Panc1 (cell line): ENCODE measurements around the gene SPOCK1. TPM values are rescaled to one million over a fixed set of nuclear protein-coding genes. Genes with fewer than 3 reads are reported as not detected.

Experiments used
- ATAC-seq: fragments of 200-7000 bp; cut with Tn5 transposase; 2 replicates; pipeline ENCODE4 v1.9.1; 2020; ENCODE audit warnings: mild to moderate bottlenecking, moderate library complexity
- BruUV-seq: library from RNA; stranded (reverse); fragments of 400-500 nt; replicated peaks from 2 replicates; lab custom pipeline; 2021; lab: Mats Ljungman, UMichigan
- CTCF ChIA-PET: fragments of 300-600 bp; sonication (Branson Sonifier 250); formaldehyde crosslinking; loops from one replicate; lab custom pipeline; 2022; ENCODE audit warnings: antibody characterized with exemption; lab: Charles Lee
- POLR2A ChIA-PET: fragments of 300-600 bp; sonication (Branson Sonifier 250); formaldehyde crosslinking; loops from one replicate; lab custom pipeline; 2022; ENCODE audit warnings: antibody characterized with exemption; lab: Charles Lee
- DNase-seq: peaks from one replicate; pipeline ENCODE4 v3.0.0-alpha.2; 2010; ENCODE audit warnings: low read depth, low spot score
- H3K27ac ChIP-seq: 2 replicates; pipeline ENCODE4 v1.5.1; 2011; ENCODE audit warnings: mild to moderate bottlenecking, low read length, inconsistent platforms
- H3K27me3 ChIP-seq: fragments of 200-500 bp; sonication (Bioruptor generic); 2 replicates; pipeline ENCODE4 v1.6.0; 2014; ENCODE audit warnings: low read length, inconsistent platforms; ENCODE audit not compliant: control insufficient read depth, insufficient read depth
- H3K36me3 ChIP-seq: fragments of 200-500 bp; sonication (Bioruptor generic); 2 replicates; pipeline ENCODE4 v1.5.1; 2014; ENCODE audit warnings: inconsistent platforms, mild to moderate bottlenecking, low read length, moderate library complexity; ENCODE audit not compliant: control insufficient read depth, insufficient read depth
- H3K4me1 ChIP-seq: 2 replicates; pipeline ENCODE4 v1.5.1; 2011; ENCODE audit warnings: inconsistent platforms, mild to moderate bottlenecking, low read length, moderate library complexity; ENCODE audit not compliant: control insufficient read depth, insufficient read depth
- H3K4me3 ChIP-seq, 2 experiments: 2 replicates each; pipeline ENCODE4 v1.5.1; 2011 to 2012; ENCODE audit warnings: low read depth in 2 of 2, low read length in 2 of 2, mild to moderate bottlenecking in 2 of 2, inconsistent platforms in 1 of 2, moderate library complexity in 1 of 2
- H3K9me3 ChIP-seq: fragments of 200-500 bp; sonication (Bioruptor generic); 2 replicates; pipeline ENCODE4 v1.5.1; 2014; ENCODE audit warnings: low read depth, mild to moderate bottlenecking, inconsistent platforms, low read length, moderate library complexity; ENCODE audit not compliant: control insufficient read depth, insufficient read depth
- POLR2AphosphoS5 ChIP-seq: IDR thresholded peaks from 2 replicates; pipeline ENCODE4 v1.6.1; 2012; ENCODE audit warnings: mild to moderate bottlenecking, low read depth, low read length, moderate library complexity
- SIN3A ChIP-seq: IDR thresholded peaks from 2 replicates; pipeline ENCODE4 v1.6.1; 2012; ENCODE audit warnings: low read depth, mild to moderate bottlenecking, low read length, moderate library complexity, borderline replicate concordance; ENCODE audit not compliant: insufficient read depth
- TCF7L2 ChIP-seq: IDR thresholded peaks from 2 replicates; pipeline ENCODE4 v1.6.1; 2011; ENCODE audit warnings: mild to moderate bottlenecking, low read depth, low read length, inconsistent platforms
- in situ Hi-C: cut with HindIII; loops from 2 replicates; pipeline ENCODE4 v1.10.0; 2016; ENCODE audit warnings: low sequenced_read_pairs, low pct_unique_long_range_greater_than_20kb
- intact Hi-C: fragments of 100-400 bp; cut with micrococcal nuclease; formaldehyde crosslinking; loops from one replicate; pipeline ENCODE4 v1.10.0; 2022; ENCODE audit not compliant: unreplicated experiment
- total RNA-seq: library from RNA; stranded (reverse); gene quantifications from one replicate; pipeline ENCODE4 v1.2.1, GENCODE V29; 2021; ENCODE audit not compliant: unreplicated experiment
- TF ChIP-seq, protein P1 (sequence below): fragments of 450-650 bp; IDR thresholded peaks from 2 replicates; pipeline ENCODE4 v1.5.1; 2017; ENCODE audit warnings: mild to moderate bottlenecking
- TF ChIP-seq, protein P2 (sequence below), 2 experiments: IDR thresholded peaks; 2 replicates each; pipeline ENCODE4 v1.6.1; 2011 to 2012; ENCODE audit warnings: low read depth in 2 of 2, control low read depth in 1 of 2, low read length in 1 of 2, mild to moderate bottlenecking in 1 of 2, moderate library complexity in 1 of 2; ENCODE audit not compliant: insufficient read depth in 1 of 2

The SPOCK1 gene
- total RNA-seq, 1 experiment from 2014 or later = 15.6 TPM

GRCh38 chr5:137325721-137326120 is 173.4 kb downstream of the SPOCK1 start:
- in situ Hi-C loops = no loop called here

GRCh38 chr5:137320056-137321045 is 178.8 kb downstream of the SPOCK1 start:
- Histone ChIP-seq H3K4me3 (no peak overlapping the region), H3K27me3 (peaks cover 5% of the 10 kb centered on the region), H3K27ac (no peak overlapping the region), H3K36me3 (no peaks in the 10 kb centered on the region), H3K4me1 (no peaks in the 10 kb centered on the region), H3K9me3 (no peaks in the 10 kb centered on the region)
- POLR2A ChIA-PET = no interaction called here
- in situ Hi-C loops (no loop called here), intact Hi-C loops (loop anchor here (2.0 kb wide), 1 partner anchor 178 kb away; the partner anchor contains the start of gene SPOCK1)
- CTCF ChIA-PET = interaction anchor here (0.6 to 1.9 kb wide), 11 partner anchors 11 to 1425 kb away, joined by 3 to 9 read pairs (median 5); partner anchors contain the start of gene IL9
- DNase-seq = no peak
- ATAC-seq = peak; percentile 56; the same call in 1 of the 2 replicates
- no peak for TF ChIP-seq SIN3A
- TF ChIP-seq, protein P1, sequence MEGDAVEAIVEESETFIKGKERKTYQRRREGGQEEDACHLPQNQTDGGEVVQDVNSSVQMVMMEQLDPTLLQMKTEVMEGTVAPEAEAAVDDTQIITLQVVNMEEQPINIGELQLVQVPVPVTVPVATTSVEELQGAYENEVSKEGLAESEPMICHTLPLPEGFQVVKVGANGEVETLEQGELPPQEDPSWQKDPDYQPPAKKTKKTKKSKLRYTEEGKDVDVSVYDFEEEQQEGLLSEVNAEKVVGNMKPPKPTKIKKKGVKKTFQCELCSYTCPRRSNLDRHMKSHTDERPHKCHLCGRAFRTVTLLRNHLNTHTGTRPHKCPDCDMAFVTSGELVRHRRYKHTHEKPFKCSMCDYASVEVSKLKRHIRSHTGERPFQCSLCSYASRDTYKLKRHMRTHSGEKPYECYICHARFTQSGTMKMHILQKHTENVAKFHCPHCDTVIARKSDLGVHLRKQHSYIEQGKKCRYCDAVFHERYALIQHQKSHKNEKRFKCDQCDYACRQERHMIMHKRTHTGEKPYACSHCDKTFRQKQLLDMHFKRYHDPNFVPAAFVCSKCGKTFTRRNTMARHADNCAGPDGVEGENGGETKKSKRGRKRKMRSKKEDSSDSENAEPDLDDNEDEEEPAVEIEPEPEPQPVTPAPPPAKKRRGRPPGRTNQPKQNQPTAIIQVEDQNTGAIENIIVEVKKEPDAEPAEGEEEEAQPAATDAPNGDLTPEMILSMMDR = peak; percentile 83
- no TSS peak for BruUV-seq

More at GRCh38 chr5:137325721-137326120, 173.4 kb downstream of the SPOCK1 start:
- Histone ChIP-seq H3K4me3 (no peak overlapping the region), H3K36me3 (no peaks in the 10 kb centered on the region), H3K9me3 (no peaks in the 10 kb centered on the region), H3K27ac (no peak overlapping the region), H3K4me1 (no peaks in the 10 kb centered on the region), H3K27me3 (0 out of 2 replicates have a peak, but pooled peaks cover 3% of the 10 kb centered on the region)
- ChIA-PET CTCF (no interaction called here), POLR2A (no interaction called here)
- intact Hi-C loops = no loop called here
- TF ChIP-seq, protein P1 = no peak
- TF ChIP-seq SIN3A = no peak
- TF ChIP-seq TCF7L2 = no peak
- TF ChIP-seq, protein P2, sequence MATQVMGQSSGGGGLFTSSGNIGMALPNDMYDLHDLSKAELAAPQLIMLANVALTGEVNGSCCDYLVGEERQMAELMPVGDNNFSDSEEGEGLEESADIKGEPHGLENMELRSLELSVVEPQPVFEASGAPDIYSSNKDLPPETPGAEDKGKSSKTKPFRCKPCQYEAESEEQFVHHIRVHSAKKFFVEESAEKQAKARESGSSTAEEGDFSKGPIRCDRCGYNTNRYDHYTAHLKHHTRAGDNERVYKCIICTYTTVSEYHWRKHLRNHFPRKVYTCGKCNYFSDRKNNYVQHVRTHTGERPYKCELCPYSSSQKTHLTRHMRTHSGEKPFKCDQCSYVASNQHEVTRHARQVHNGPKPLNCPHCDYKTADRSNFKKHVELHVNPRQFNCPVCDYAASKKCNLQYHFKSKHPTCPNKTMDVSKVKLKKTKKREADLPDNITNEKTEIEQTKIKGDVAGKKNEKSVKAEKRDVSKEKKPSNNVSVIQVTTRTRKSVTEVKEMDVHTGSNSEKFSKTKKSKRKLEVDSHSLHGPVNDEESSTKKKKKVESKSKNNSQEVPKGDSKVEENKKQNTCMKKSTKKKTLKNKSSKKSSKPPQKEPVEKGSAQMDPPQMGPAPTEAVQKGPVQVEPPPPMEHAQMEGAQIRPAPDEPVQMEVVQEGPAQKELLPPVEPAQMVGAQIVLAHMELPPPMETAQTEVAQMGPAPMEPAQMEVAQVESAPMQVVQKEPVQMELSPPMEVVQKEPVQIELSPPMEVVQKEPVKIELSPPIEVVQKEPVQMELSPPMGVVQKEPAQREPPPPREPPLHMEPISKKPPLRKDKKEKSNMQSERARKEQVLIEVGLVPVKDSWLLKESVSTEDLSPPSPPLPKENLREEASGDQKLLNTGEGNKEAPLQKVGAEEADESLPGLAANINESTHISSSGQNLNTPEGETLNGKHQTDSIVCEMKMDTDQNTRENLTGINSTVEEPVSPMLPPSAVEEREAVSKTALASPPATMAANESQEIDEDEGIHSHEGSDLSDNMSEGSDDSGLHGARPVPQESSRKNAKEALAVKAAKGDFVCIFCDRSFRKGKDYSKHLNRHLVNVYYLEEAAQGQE (IDR thresholded peaks at IDR 0.05; ENCODE audit: insufficient read depth in 1 of 2, low read depth in 2 of 2, low read length in 1 of 2) = no peak
- TF ChIP-seq POLR2AphosphoS5 = no peak
- no TSS peak for BruUV-seq
- DNase-seq (no peak), ATAC-seq (no peak)
